Astrocyte (in vitro differentiated cells and primary cell): ENCODE results near the gene NCBP1. TPM values are rescaled to one million over a fixed set of nuclear protein-coding genes. Genes with fewer than 3 reads are reported as not detected.

ENCODE experiments used
- DNase-seq: peaks from one replicate; pipeline ENCODE4 v3.0.0-alpha.2; 2010; ENCODE audit warnings: low read depth
- FAIRE-seq: peaks from 2 replicates; lab custom pipeline; 2011; peaks lifted over from hg19 to GRCh38; lab: Jason Lieb, UNC
- H2AFZ ChIP-seq: 2 replicates; pipeline ENCODE4 v1.6.0; 2012; ENCODE audit warnings: low read depth, low read length, inconsistent platforms
- H3K27ac ChIP-seq: 2 replicates; pipeline ENCODE4 v1.5.1; 2011; ENCODE audit warnings: low read depth, low read length, inconsistent platforms
- H3K27me3 ChIP-seq: 2 replicates; pipeline ENCODE4 v1.6.0; 2011; ENCODE audit warnings: low read length, inconsistent platforms; ENCODE audit not compliant: insufficient read depth
- H3K36me3 ChIP-seq: 2 replicates; pipeline ENCODE4 v1.5.1; 2011; ENCODE audit warnings: low read length, inconsistent platforms; ENCODE audit not compliant: insufficient read depth
- H3K4me1 ChIP-seq: 2 replicates; pipeline ENCODE4 v1.5.1; 2011; ENCODE audit warnings: low read length, inconsistent platforms; ENCODE audit not compliant: insufficient read depth
- H3K4me2 ChIP-seq: 2 replicates; pipeline ENCODE4 v1.6.0; 2012; ENCODE audit warnings: low read length, inconsistent platforms
- H3K4me3 ChIP-seq: 2 replicates; pipeline ENCODE4 v1.5.1; 2011; ENCODE audit warnings: low read depth, mild to moderate bottlenecking, low read length, inconsistent platforms; ENCODE audit not compliant: insufficient read depth
- H3K79me2 ChIP-seq: 2 replicates; pipeline ENCODE4 v1.6.0; 2012; ENCODE audit warnings: mild to moderate bottlenecking, low read length, inconsistent platforms; ENCODE audit not compliant: insufficient read depth
- H3K9ac ChIP-seq: 2 replicates; pipeline ENCODE4 v1.6.0; 2012; ENCODE audit warnings: mild to moderate bottlenecking, low read length, inconsistent platforms
- H3K9me3 ChIP-seq: 2 replicates; pipeline ENCODE4 v1.5.1; 2012; ENCODE audit warnings: low read depth, mild to moderate bottlenecking, low read length, inconsistent platforms; ENCODE audit not compliant: insufficient read depth
- H4K20me1 ChIP-seq: 2 replicates; pipeline ENCODE4 v1.6.0; 2012; ENCODE audit warnings: low read length, inconsistent platforms; ENCODE audit not compliant: insufficient read depth
- H3K27ac Mint-ChIP-seq: one replicate; pipeline ENCODE4 v1.8.0; 2021; ENCODE audit warnings: mild to moderate bottlenecking, mixed read lengths; ENCODE audit not compliant: unreplicated experiment
- H3K27me3 Mint-ChIP-seq: one replicate; pipeline ENCODE4 v1.8.0; 2021; ENCODE audit warnings: low read depth, mixed read lengths; ENCODE audit not compliant: unreplicated experiment
- H3K36me3 Mint-ChIP-seq: one replicate; pipeline ENCODE4 v1.8.0; 2021; ENCODE audit warnings: low read depth, mixed read lengths; ENCODE audit not compliant: unreplicated experiment
- H3K4me1 Mint-ChIP-seq: one replicate; pipeline ENCODE4 v1.8.0; 2021; ENCODE audit warnings: low read depth, mixed read lengths; ENCODE audit not compliant: unreplicated experiment
- H3K4me3 Mint-ChIP-seq: one replicate; pipeline ENCODE4 v1.8.0; 2021; ENCODE audit warnings: mild to moderate bottlenecking, moderate library complexity, mixed read lengths; ENCODE audit not compliant: unreplicated experiment
- H3K9me3 Mint-ChIP-seq: one replicate; pipeline ENCODE4 v1.8.0; 2021; ENCODE audit warnings: mild to moderate bottlenecking, mixed read lengths; ENCODE audit not compliant: unreplicated experiment
- EZH2 ChIP-seq: IDR thresholded peaks from 2 replicates; pipeline ENCODE4 v1.6.1; 2012; ENCODE audit warnings: mild to moderate bottlenecking, low read length, inconsistent platforms; ENCODE audit not compliant: insufficient read depth
- total RNA-seq: library from RNA; stranded (reverse); gene quantifications from 2 replicates; pipeline ENCODE4 v1.2.1, GENCODE V29; 2021
- TF ChIP-seq, protein P1 (sequence below): IDR thresholded peaks from 2 replicates; pipeline ENCODE4 v1.5.1; 2011; ENCODE audit warnings: low read depth, mild to moderate bottlenecking, inconsistent platforms, low read length, moderate library complexity; ENCODE audit not compliant: insufficient read depth

NCBP1 gene
- total RNA-seq, 1 donor from 2014 or later, result 43.0 TPM

- no peaks in the 10 kb centered on the region for H3K79me2 ChIP-seq
- H4K20me1 ChIP-seq, result no peaks in the 10 kb centered on the region
- Mint-ChIP-seq H3K27me3 (peaks cover 8% of the 10 kb centered on the region), H3K9me3 (no peaks in the 10 kb centered on the region), H3K4me3 (no peak overlapping the region), H3K27ac (no peak overlapping the region), H3K36me3 (peaks cover 11% of the 10 kb centered on the region), H3K4me1 (no peaks in the 10 kb centered on the region)
- H3K36me3 ChIP-seq, result peaks cover 19% of the 10 kb centered on the region
- no peak overlapping the region for H3K4me3 ChIP-seq
- no peak for DNase-seq
- no peak for FAIRE-seq
- H3K27ac ChIP-seq, result no peak overlapping the region
- no peak overlapping the region for H3K9ac ChIP-seq
- no peak overlapping the region for H2AFZ ChIP-seq
- no peaks in the 10 kb centered on the region for H3K4me1 ChIP-seq
- H3K4me2 ChIP-seq, result no peak overlapping the region
- TF ChIP-seq EZH2, result no peak
- TF ChIP-seq, protein P1, sequence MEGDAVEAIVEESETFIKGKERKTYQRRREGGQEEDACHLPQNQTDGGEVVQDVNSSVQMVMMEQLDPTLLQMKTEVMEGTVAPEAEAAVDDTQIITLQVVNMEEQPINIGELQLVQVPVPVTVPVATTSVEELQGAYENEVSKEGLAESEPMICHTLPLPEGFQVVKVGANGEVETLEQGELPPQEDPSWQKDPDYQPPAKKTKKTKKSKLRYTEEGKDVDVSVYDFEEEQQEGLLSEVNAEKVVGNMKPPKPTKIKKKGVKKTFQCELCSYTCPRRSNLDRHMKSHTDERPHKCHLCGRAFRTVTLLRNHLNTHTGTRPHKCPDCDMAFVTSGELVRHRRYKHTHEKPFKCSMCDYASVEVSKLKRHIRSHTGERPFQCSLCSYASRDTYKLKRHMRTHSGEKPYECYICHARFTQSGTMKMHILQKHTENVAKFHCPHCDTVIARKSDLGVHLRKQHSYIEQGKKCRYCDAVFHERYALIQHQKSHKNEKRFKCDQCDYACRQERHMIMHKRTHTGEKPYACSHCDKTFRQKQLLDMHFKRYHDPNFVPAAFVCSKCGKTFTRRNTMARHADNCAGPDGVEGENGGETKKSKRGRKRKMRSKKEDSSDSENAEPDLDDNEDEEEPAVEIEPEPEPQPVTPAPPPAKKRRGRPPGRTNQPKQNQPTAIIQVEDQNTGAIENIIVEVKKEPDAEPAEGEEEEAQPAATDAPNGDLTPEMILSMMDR, result no peak
- H3K27me3 ChIP-seq, result peaks cover 2% of the 10 kb centered on the region
- H3K9me3 ChIP-seq, result no peaks in the 10 kb centered on the region
Measured at GRCh38 chr9:97599314-97599846, 34.2 kb upstream of the NCBP1 start.

GRCh38 chr9:97600531-97601227 is 32.9 kb upstream of the NCBP1 start:
- Histone ChIP-seq H3K4me1 (no peaks in the 10 kb centered on the region), H3K36me3 (peaks cover 26% of the 10 kb centered on the region), H2AFZ (no peak overlapping the region), H3K4me3 (no peak overlapping the region), H3K4me2 (no peak overlapping the region), H3K27ac (no peak overlapping the region), H3K9me3 (no peaks in the 10 kb centered on the region), H3K9ac (no peak overlapping the region), H3K79me2 (no peaks in the 10 kb centered on the region), H3K27me3 (peaks cover 2% of the 10 kb centered on the region), H4K20me1 (no peaks in the 10 kb centered on the region)
- H3K27ac Mint-ChIP-seq, result no peak overlapping the region
- no peak for DNase-seq
- H3K4me3 Mint-ChIP-seq, result no peak overlapping the region
- no peak for TF ChIP-seq EZH2
- TF ChIP-seq, protein P1, result no peak
- H3K4me1 Mint-ChIP-seq, result no peaks in the 10 kb centered on the region
- FAIRE-seq, result no peak
- H3K9me3 Mint-ChIP-seq, result no peaks in the 10 kb centered on the region
- H3K36me3 Mint-ChIP-seq, result peaks cover 11% of the 10 kb centered on the region
- H3K27me3 Mint-ChIP-seq, result peaks cover 8% of the 10 kb centered on the region

- peaks cover 4% of the 10 kb centered on the region for H3K27me3 Mint-ChIP-seq
- FAIRE-seq, result no peak
- Histone ChIP-seq H3K4me1 (no peaks in the 10 kb centered on the region), H4K20me1 (no peaks in the 10 kb centered on the region), H2AFZ (no peak overlapping the region), H3K4me2 (no peak overlapping the region), H3K9me3 (no peaks in the 10 kb centered on the region), H3K79me2 (no peaks in the 10 kb centered on the region), H3K4me3 (no peak overlapping the region), H3K27ac (no peak overlapping the region), H3K36me3 (peaks cover 26% of the 10 kb centered on the region), H3K9ac (no peak overlapping the region), H3K27me3 (peaks cover 2% of the 10 kb centered on the region)
- H3K36me3 Mint-ChIP-seq, result peaks cover 13% of the 10 kb centered on the region
- H3K4me1 Mint-ChIP-seq, result no peaks in the 10 kb centered on the region
- TF ChIP-seq, protein P1, result no peak
- TF ChIP-seq EZH2, result no peak
- no peak overlapping the region for H3K27ac Mint-ChIP-seq
- no peak for DNase-seq
- H3K9me3 Mint-ChIP-seq, result no peaks in the 10 kb centered on the region
- H3K4me3 Mint-ChIP-seq, result no peak overlapping the region
Measured at GRCh38 chr9:97601228-97601898, 32.3 kb upstream of the NCBP1 start.
